SK-N-SH (cell line): ENCODE measurements around the gene MINDY4. TPM values are rescaled to one million over a fixed set of nuclear protein-coding genes. Genes with fewer than 3 reads are reported as not detected.

Experiments
- CTCF ChIA-PET: fragments of 300-600, 350-600 bp; formaldehyde crosslinking; extraction: SDS; loops from one replicate; lab custom pipeline; 2021; lab: Yijun Ruan, JAX
- POLR2A ChIA-PET: fragments of 350-600 bp; sonication (Branson Sonifier 250); formaldehyde crosslinking; extraction: SDS; loops from one replicate; lab custom pipeline; 2020; ENCODE audit warnings: antibody characterized with exemption, inconsistent platforms; lab: Yijun Ruan, JAX
- DNase-seq: peaks from one replicate; pipeline ENCODE4 v3.0.0; 2012
- H2AFZ ChIP-seq: fragments of 200-600 bp; sonication (generic); 2 replicates; pipeline ENCODE4 v1.8.1; 2016; ENCODE audit warnings: antibody characterized with exemption, mild to moderate bottlenecking, low read depth
- H3F3A ChIP-seq: fragments of 200-600 bp; sonication (generic); replicated peaks from 2 replicates; pipeline ENCODE3; 2016; ENCODE audit warnings: antibody characterized with exemption, mild to moderate bottlenecking; ENCODE audit not compliant: insufficient read depth
- H3K27ac ChIP-seq, 2 experiments: fragments of 200-500 bp in 1 of 2; fragments of 200-600 bp in 1 of 2; sonication (Bioruptor generic) in 1 of 2; sonication (generic), shearing (Covaris generic) in 1 of 2; 2 replicates each; pipeline versions ENCODE4 v1.5.1 to v1.6.1; 2014 to 2016; ENCODE audit warnings: low read depth in 2 of 2, inconsistent platforms in 1 of 2, low read length in 1 of 2, mild to moderate bottlenecking in 1 of 2, mixed read lengths in 1 of 2
- H3K27me3 ChIP-seq: fragments of 200-600 bp; sonication (generic), shearing (Covaris generic); 2 replicates; pipeline ENCODE4 v1.6.1; 2016; ENCODE audit warnings: mixed run types; ENCODE audit not compliant: insufficient read depth
- H3K36me3 ChIP-seq, 2 experiments: fragments of 200-500 bp in 1 of 2; fragments of 200-600 bp in 1 of 2; sonication (Bioruptor generic) in 1 of 2; sonication (generic) in 1 of 2; replicated peaks in 1 of 2; 2 replicates each; pipeline versions ENCODE3 to v1.5.1; 2014 to 2016; ENCODE audit warnings: low read length in 1 of 2, mild to moderate bottlenecking in 1 of 2; ENCODE audit not compliant: insufficient read depth in 2 of 2, control insufficient read depth in 1 of 2
- H3K4me1 ChIP-seq, 2 experiments: fragments of 200-500 bp in 1 of 2; fragments of 200-600 bp in 1 of 2; sonication (Bioruptor generic) in 1 of 2; sonication (generic), shearing (Covaris generic) in 1 of 2; 2 replicates each; pipeline versions ENCODE4 v1.5.1 to v1.6.1; 2014 to 2016; ENCODE audit warnings: low read depth in 1 of 2, low read length in 1 of 2, mixed run types in 1 of 2; ENCODE audit not compliant: insufficient read depth in 2 of 2, control insufficient read depth in 1 of 2
- H3K4me2 ChIP-seq: fragments of 200-600 bp; sonication (generic), shearing (Covaris generic); 2 replicates; pipeline ENCODE4 v1.6.1; 2017; ENCODE audit warnings: mixed run types
- H3K4me3 ChIP-seq, 2 experiments: fragments of 200-500 bp in 1 of 2; fragments of 200-600 bp in 1 of 2; sonication (Bioruptor generic) in 1 of 2; sonication (generic), shearing (Covaris generic) in 1 of 2; 2 replicates each; pipeline versions ENCODE4 v1.5.1 to v1.8.1; 2014 to 2016; ENCODE audit warnings: low read depth in 2 of 2, inconsistent platforms in 1 of 2, low read length in 1 of 2, mild to moderate bottlenecking in 1 of 2, mixed read lengths in 1 of 2, moderate library complexity in 1 of 2
- H3K79me2 ChIP-seq: fragments of 200-600 bp; sonication (generic); 2 replicates; pipeline ENCODE4 v1.8.1; 2017; ENCODE audit warnings: mild to moderate bottlenecking; ENCODE audit not compliant: insufficient read depth
- H3K9ac ChIP-seq: fragments of 200-600 bp; sonication (generic); 2 replicates; pipeline ENCODE4 v1.6.1; 2017; ENCODE audit warnings: mixed run types
- H3K9me2 ChIP-seq: fragments of 200-600 bp; sonication (generic); 2 replicates; pipeline ENCODE4 v1.6.1; 2017; ENCODE audit warnings: mixed run types
- H3K9me3 ChIP-seq: fragments of 200-600 bp; sonication (generic); 2 replicates; pipeline ENCODE4 v1.6.1; 2017; ENCODE audit warnings: mixed run types, mild to moderate bottlenecking, moderate library complexity
- H4K20me1 ChIP-seq: fragments of 200-600 bp; sonication (generic); 2 replicates; pipeline ENCODE4 v1.6.1; 2017; ENCODE audit warnings: mild to moderate bottlenecking, mixed run types; ENCODE audit not compliant: insufficient read depth
- CTCF ChIP-seq: fragments of 200-600 bp; sonication (generic); IDR thresholded peaks from 2 replicates; pipeline ENCODE4 v1.6.1; 2017; ENCODE audit warnings: antibody characterized with exemption, mild to moderate bottlenecking, moderate library complexity
- FOSL2 ChIP-seq: IDR thresholded peaks from 2 replicates; pipeline ENCODE4 v1.4.0; 2012; ENCODE audit warnings: low read depth, mild to moderate bottlenecking, moderate library complexity, borderline replicate concordance
- JUND ChIP-seq: IDR thresholded peaks from 2 replicates; pipeline ENCODE4 v1.4.0; 2012
- POLR2AphosphoS5 ChIP-seq: IDR thresholded peaks from 2 replicates; pipeline ENCODE4 v1.6.1; 2012; ENCODE audit warnings: low read depth, low read length
- RXRA ChIP-seq: IDR thresholded peaks from 2 replicates; pipeline ENCODE4 v1.4.0; 2012; ENCODE audit warnings: low read depth, mild to moderate bottlenecking, borderline replicate concordance
- TAF1 ChIP-seq: IDR thresholded peaks from 2 replicates; pipeline ENCODE4 v1.6.1; 2012; ENCODE audit warnings: low read depth, mild to moderate bottlenecking, low read length, moderate library complexity, borderline replicate concordance
- TEAD4 ChIP-seq: IDR thresholded peaks from 2 replicates; pipeline ENCODE4 v1.4.0; 2012; ENCODE audit warnings: mild to moderate bottlenecking, borderline replicate concordance; ENCODE audit not compliant: insufficient read depth
- WGBS: methylation state at CpG from one replicate; pipeline ENCODE4 v1.1.6; 2017; ENCODE audit warnings: low lambda C conversion rate; 5-methylcytosine and 5-hydroxymethylcytosine counted together
- polyA plus RNA-seq, 3 experiments: library from polyadenylated mRNA; depleted of rRNA; stranded (reverse); fragments of >200 nt; gene quantifications; 2 replicates each; pipeline ENCODE4 v1.2.3, GENCODE V29; 2012
- TF ChIP-seq, protein P1 (sequence below): IDR thresholded peaks from 2 replicates; pipeline ENCODE4; 2012
- TF ChIP-seq, protein P2 (sequence below): IDR thresholded peaks from 2 replicates; pipeline ENCODE4 v1.6.1; 2012; ENCODE audit warnings: mild to moderate bottlenecking, low read depth, low read length, moderate library complexity
- TF ChIP-seq, protein P3 (sequence below): IDR thresholded peaks from 2 replicates; pipeline ENCODE4 v1.4.0; 2012; ENCODE audit warnings: low read depth

The MINDY4 gene
- polyA plus RNA-seq, 1 of the 3 experiments (the other 2 are of a cell fraction), result 1.8 TPM

GRCh38 chr7:30896036-30896435 is 124.8 kb downstream of the MINDY4 start:
- no peak overlapping the region for H3K4me3 ChIP-seq
- H3K9ac ChIP-seq, result no peak overlapping the region
- H3K79me2 ChIP-seq, result no peaks in the 10 kb centered on the region
- 95% methylated on average over 9 of the region's 9 CpGs for WGBS
- no peaks in the 10 kb centered on the region for H3K36me3 ChIP-seq
- ChIA-PET CTCF (interaction anchor here (0.7 to 6.5 kb wide), 4 partner anchors 14 to 511 kb away, joined by 3 to 25 read pairs (median 4); no protein-coding TSS in a partner anchor), POLR2A (interaction anchor here (1.0 kb wide), 1 partner anchor 19 kb away, joined by 3 read pairs; no protein-coding TSS in a partner anchor)
- no peaks in the 10 kb centered on the region for H3F3A ChIP-seq
- H3K4me1 ChIP-seq, result peaks cover 0 to 13% of the 10 kb centered on the region in 2 experiments; a peak in 1 of 4 replicates
- H3K27me3 ChIP-seq, result no peaks in the 10 kb centered on the region
- no peaks in the 10 kb centered on the region for H3K9me2 ChIP-seq
- DNase-seq, result no peak
- H3K9me3 ChIP-seq, result no peaks in the 10 kb centered on the region
- no peak for TF ChIP-seq RXRA
- TF ChIP-seq, all 33 proteins: peak for 0
- Histone ChIP-seq H3K4me2 (no peak overlapping the region), H2AFZ (no peak overlapping the region), H3K27ac (no peak overlapping the region), H4K20me1 (no peaks in the 10 kb centered on the region)

DNA sequence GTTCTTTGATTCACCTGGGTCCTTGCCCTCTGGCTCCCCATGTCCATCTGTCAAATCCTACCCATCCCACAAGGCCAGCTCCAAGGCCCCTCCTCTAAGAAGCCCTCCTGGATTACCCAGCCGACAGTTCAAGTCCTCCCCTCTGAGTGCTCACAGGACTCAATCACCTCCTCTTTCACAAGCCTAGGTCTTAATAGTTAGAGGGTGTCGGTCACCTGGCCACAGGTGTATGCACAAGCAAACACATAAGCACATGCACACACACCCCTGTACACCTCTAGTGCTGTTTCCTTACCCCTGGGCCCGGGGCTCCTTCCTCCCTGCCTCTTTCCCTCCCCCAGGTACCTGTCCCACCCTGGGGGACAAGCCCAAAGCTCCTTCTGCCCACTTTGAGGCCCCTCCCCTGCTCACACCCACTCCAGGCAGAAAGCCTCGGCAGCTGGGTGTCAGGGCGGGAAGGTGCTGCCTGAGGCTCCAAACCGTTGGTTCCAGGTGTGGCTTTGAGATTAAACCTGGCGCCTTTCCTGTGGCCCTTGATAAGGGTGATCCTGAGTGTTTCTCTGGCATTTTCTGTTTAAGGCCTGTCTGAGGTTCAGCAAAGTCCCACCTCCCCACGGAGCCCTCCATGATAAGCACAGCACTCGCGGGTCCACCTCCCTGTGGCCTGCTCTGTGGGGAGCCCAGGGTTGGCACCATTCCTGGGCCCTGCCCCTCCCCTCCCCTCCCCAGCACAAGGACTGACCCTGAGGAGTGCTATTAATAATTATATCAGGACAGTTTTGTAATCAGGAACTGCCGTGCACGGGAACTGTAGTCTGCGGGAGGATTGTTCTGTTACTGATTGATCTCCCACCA is 125.8 kb downstream of the MINDY4 start:
- no peaks in the 10 kb centered on the region for H3K36me3 ChIP-seq
- TF ChIP-seq TEAD4 (no peak), CTCF (no peak), FOSL2 (no peak), JUND (no peak), POLR2AphosphoS5 (no peak), TAF1 (no peak)
- TF ChIP-seq, protein P1, sequence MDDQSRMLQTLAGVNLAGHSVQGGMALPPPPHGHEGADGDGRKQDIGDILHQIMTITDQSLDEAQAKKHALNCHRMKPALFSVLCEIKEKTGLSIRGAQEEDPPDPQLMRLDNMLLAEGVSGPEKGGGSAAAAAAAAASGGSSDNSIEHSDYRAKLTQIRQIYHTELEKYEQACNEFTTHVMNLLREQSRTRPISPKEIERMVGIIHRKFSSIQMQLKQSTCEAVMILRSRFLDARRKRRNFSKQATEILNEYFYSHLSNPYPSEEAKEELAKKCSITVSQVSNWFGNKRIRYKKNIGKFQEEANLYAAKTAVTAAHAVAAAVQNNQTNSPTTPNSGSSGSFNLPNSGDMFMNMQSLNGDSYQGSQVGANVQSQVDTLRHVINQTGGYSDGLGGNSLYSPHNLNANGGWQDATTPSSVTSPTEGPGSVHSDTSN, result no peak
- TF ChIP-seq, protein P2, sequence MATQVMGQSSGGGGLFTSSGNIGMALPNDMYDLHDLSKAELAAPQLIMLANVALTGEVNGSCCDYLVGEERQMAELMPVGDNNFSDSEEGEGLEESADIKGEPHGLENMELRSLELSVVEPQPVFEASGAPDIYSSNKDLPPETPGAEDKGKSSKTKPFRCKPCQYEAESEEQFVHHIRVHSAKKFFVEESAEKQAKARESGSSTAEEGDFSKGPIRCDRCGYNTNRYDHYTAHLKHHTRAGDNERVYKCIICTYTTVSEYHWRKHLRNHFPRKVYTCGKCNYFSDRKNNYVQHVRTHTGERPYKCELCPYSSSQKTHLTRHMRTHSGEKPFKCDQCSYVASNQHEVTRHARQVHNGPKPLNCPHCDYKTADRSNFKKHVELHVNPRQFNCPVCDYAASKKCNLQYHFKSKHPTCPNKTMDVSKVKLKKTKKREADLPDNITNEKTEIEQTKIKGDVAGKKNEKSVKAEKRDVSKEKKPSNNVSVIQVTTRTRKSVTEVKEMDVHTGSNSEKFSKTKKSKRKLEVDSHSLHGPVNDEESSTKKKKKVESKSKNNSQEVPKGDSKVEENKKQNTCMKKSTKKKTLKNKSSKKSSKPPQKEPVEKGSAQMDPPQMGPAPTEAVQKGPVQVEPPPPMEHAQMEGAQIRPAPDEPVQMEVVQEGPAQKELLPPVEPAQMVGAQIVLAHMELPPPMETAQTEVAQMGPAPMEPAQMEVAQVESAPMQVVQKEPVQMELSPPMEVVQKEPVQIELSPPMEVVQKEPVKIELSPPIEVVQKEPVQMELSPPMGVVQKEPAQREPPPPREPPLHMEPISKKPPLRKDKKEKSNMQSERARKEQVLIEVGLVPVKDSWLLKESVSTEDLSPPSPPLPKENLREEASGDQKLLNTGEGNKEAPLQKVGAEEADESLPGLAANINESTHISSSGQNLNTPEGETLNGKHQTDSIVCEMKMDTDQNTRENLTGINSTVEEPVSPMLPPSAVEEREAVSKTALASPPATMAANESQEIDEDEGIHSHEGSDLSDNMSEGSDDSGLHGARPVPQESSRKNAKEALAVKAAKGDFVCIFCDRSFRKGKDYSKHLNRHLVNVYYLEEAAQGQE, result no peak
- TF ChIP-seq, protein P3, sequence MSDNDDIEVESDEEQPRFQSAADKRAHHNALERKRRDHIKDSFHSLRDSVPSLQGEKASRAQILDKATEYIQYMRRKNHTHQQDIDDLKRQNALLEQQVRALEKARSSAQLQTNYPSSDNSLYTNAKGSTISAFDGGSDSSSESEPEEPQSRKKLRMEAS, result no peak
- H3K9me3 ChIP-seq, result no peaks in the 10 kb centered on the region
- H3K4me3 ChIP-seq, result no peak overlapping the region
- 70% methylated on average over 13 of the region's 13 CpGs for WGBS
- no peak overlapping the region for H3K9ac ChIP-seq
- no peaks in the 10 kb centered on the region for H3K9me2 ChIP-seq
- H4K20me1 ChIP-seq, result no peaks in the 10 kb centered on the region
- CTCF ChIA-PET, result interaction anchor here (1.1 to 6.5 kb wide), 2 partner anchors 13 to 42 kb away, joined by 3 to 25 read pairs; no protein-coding TSS in a partner anchor
- H3K27me3 ChIP-seq, result no peaks in the 10 kb centered on the region
- no peak overlapping the region for H2AFZ ChIP-seq
- POLR2A ChIA-PET, result interaction anchor here (1.3 kb wide), 1 partner anchor 42 kb away, joined by 4 read pairs; no protein-coding TSS in a partner anchor
- H3K4me1 ChIP-seq, result peaks cover 0 to 13% of the 10 kb centered on the region in 2 experiments; a peak in 1 of 4 replicates
- no peak for DNase-seq
- H3K79me2 ChIP-seq, result no peaks in the 10 kb centered on the region
- no peak overlapping the region for H3K27ac ChIP-seq
- no peaks in the 10 kb centered on the region for H3F3A ChIP-seq
- no peak overlapping the region for H3K4me2 ChIP-seq
